ENCODE measurements around the gene MMP17.

Gene MMP17

DNA sequence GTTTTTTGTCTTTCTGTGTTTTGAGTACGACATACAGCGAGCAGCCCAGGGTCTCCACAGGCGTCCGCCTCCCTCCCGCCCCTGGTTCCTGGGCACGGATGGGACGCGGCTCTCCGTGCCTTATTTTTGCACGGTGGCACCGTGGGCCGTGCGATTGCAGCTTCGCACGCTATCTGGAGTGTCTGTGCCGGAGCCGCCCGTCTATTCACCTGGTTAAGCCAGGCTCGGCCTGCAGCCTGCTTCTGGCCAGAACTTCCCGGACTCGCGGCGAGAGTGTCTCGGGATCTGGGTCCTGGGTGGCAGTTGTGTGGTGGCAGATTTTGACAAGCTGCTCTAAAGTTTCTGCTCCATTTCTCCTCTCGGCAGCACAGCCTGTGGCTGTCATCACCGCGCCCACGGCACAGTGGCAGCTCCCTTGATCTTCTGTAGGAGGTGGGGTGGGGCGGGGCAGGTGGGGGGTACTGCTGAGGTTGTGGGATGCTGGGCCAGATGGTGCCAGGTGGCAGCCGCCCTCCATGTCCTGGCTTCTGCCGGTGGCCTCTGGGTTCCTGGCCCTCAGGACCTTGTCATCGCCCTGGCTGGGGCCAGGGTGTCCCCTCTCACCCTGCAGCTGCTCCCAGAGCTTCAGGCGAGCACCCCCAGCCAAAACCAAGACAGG lies 2.9 kb downstream of the MMP17 start:
- no peak for DNase-seq

DNA sequence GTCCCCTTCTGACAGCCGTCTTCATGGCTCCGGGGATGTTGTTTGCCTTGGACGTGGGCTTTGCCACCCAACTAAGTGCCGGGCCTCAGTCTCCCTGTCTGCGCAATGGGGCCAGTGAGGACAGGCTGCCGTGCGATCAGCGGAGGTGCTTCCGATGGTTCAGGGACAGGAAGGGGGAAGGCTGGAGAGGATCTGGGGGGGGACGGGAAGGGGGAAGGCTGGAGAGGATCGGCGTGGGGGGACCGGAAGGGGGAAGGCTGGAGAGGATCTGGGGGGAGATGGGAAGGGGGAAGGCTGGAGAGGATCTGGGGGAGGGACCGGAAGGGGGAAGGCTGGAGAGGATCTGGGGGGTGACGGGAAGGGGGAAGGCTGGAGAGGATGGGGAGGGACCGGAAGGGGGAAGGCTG lies 3.4 kb downstream of the MMP17 start:
- no peak for DNase-seq

- DNase-seq, result no peak
Observed at GRCh38 chr12:131832321-131833231, 4.4 kb downstream of the MMP17 start.

- DNase-seq, result no peak
Observed at GRCh38 chr12:131833288-131833895, 5.2 kb downstream of the MMP17 start.

- DNase-seq, result no peak
Observed at GRCh38 chr12:131833896-131834641, 5.9 kb downstream of the MMP17 start.

DNA sequence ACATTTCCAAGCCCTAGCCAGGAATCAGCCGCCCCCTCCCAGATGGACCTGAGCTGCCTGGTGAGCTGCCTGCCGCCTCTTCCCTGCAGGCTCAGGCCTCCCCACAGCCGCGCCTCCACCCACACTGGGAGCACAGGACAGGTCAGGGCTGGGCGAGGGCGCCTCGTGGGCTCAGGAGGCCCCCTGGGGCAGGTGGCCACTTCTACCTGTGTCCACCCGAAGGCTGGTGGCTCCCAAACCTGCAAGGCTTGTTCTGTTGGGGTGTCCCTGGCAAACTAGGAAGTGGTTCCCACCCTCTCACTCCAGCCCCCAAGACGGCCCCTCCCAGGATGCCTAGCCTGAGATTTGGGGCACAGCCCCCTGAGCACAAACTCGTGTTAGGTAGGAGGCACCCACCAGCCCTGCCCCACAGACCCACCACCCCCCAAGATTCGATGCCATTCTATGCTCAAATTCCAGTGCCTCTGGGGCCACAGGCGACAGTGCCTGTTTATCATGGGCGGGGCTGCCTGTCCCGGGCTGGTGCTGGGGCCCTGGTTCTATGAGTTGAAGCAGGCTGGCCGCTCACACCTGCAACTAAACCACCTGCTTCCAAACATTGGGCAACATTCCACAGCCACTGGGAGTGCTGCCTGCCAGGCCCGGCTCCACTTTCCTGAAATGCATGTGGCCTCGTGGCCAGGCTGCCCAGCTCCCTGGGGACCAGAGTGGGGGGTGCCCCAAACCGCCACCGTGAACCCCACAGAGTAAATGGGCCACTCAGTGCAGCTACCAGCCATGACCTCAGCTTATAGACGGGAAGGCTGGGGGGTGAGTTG lies 6.8 kb downstream of the MMP17 start:
- no peak for DNase-seq

DNA sequence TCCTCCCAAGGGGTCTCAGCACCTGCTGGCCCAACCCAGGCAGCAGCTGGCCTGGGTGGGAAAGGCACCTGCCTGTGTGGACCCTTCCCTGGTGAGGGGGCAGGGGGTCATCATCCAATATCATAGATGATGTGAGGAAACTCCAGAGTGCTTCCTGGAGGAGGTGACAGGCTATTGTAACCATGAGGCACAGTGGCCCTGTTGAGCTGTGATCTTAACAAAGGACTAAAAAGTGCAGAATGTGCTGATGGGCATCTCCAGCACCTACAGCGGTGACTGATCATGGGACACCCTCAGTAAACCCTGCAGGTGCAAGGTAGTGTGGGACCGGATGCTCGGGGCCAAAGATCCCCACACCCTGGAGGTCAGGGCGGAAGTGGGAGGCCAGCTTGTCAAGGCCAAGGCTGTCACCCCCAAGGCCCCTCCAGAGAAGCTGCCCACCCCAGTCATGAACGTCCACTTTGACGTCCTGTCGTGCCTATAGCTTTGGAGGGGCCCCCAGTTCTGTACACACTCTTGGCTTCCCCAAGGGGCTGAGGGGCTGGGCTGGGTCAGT lies 7.5 kb downstream of the MMP17 start:
- no peak for DNase-seq

- no peak for DNase-seq
Observed at GRCh38 chr12:131836193-131836592, 8.0 kb downstream of the MMP17 start.

GRCh38 chr12:131836714-131837397 lies 8.7 kb downstream of the MMP17 start:
- DNase-seq, result no peak

- no peak for DNase-seq
Observed at GRCh38 chr12:131840643-131841416, 12.6 kb downstream of the MMP17 start.

DNA sequence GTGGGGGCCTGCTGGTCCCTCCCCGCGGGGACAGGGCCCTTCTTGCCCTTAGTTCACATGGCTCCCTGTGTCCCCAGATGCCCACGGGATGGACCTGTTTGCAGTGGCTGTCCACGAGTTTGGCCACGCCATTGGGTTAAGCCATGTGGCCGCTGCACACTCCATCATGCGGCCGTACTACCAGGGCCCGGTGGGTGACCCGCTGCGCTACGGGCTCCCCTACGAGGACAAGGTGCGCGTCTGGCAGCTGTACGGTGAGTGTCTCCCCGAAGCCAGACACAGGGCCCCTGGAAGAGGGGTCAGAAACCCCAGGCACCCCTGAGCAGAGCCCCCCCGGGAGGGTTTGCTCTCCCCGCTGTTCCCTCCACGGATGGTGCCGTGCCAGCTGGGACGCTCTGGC lies 13.4 kb downstream of the MMP17 start:
- no peak for DNase-seq

DNA sequence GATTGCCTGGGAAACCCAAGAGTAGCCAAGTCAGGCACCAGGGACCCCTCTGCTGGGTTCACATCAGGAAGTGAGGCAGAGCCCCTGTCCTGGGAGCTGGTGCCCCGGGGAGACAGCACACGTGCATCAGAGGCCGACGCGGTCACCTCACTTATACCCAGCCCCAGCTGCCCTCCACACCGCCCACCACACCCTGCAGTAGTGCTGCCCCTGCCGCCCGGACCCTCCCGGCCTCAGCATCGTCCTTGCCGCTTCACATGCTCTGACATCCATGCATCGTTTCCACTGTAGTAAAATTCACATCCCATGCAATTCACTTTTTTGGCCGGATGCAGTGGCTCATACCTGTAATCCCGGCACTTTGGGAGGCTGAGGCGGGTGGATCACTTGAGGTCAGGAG lies 14.0 kb downstream of the MMP17 start:
- no peak for DNase-seq

DNA sequence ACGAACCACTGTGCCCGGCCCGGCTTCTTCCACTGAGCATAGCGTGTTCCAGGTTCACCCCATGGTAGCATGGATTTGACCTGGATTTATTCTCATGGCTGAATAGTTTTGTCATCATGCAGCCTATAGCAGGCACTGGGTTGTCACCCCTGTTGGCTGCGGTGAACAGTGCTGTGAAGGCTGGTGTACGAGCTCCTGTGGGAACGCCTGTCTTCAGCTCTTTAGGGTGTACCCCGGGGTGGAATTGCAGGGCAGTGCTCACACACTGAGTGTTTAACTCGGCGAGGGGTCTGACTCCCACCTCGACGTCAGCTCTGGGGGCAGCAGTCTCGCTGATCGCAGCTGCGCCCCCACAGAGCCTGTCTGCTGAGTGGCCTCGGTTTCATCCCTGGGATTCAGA lies 15.3 kb downstream of the MMP17 start:
- DNase-seq, result no peak

- DNase-seq, result no peak
Observed at GRCh38 chr12:131844140-131844539, 15.9 kb downstream of the MMP17 start.

DNA sequence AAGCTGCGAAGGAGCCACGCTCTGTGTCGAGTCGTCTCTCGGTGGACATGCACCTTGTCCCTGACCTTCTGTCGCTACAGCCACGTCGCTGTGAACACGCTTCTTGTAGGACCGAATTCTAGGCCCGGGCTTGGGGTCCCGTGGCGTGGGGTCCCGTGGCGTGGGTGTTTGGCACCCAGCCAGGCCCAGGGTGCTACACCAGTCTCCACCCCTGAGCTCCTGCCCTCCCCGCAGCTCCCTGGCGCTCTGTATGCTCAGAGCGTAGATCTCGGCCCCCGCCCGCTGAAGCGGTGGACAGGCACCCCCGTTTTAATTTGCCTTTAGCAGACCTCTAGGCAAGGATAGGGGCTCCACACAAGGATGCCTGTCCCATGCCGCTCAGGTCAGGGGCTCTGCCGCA lies 16.5 kb downstream of the MMP17 start:
- DNase-seq, result no peak

- DNase-seq, result no peak
Observed at GRCh38 chr12:131845121-131845520, 16.9 kb downstream of the MMP17 start.

DNA sequence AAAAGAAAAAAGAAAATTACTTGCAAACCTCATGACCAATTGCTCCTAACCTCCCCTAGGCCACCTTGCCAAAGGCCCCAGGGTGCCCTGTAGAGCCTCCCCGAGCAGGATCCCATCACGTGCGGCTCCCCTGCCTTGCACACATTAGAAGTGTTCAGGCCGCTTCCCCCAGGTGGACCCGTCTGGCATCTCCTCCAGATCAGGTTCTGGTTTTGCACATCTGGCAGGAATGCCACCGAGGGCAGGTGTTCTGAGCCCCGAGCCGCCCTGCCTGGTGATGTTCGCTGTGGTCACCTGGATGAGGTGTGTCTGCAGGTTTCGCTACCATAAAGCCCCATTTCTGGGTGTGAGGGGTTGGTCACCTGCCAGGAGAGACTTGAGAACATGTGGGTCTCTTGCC lies 19.3 kb downstream of the MMP17 start:
- no peak for DNase-seq

- no peak for DNase-seq
Observed at GRCh38 chr12:131848753-131849152, 20.6 kb downstream of the MMP17 start.

DNA sequence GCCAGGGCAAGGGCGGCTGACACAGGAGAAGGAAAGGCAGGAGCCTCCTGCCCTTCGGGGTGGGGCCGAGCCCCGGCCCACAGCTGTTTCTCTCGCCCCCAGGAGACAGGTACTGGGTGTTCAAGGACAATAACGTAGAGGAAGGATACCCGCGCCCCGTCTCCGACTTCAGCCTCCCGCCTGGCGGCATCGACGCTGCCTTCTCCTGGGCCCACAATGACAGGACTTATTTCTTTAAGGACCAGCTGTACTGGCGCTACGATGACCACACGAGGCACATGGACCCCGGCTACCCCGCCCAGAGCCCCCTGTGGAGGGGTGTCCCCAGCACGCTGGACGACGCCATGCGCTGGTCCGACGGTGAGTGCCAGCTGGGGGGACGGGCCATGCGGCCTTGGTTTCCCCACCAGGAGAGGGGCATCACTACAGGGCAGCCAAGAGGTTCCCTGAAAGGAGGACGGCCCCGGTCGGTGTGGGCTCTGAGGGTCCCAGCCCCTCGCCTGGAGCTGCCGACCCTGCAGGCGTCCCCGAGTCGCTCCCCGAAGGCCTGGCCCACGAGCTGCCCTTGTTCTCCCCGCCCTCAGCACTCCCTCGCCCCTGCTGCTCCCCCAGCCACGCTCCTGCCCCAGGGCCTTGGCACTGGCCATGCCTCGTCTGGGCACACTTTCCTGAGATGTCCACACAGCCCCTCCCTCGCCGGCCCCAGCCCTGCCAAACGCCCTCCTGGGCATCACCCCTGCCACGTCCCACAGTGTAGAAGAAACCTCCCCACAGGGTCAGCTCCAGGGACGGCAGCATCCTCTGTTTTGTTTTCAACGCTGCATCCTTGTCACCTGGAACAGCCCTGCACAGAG lies 21.7 kb downstream of the MMP17 start:
- no peak for DNase-seq

All from KG1 (cell line).